HUES64 (cell line): Measurements from ENCODE around the gene ZMYND19. TPM values are rescaled to one million over a fixed set of nuclear protein-coding genes. Genes with fewer than 3 reads are reported as not detected.
"Not testable (repeated sequence)": the region's sequence is repeated elsewhere in the genome, so short reads cannot be mapped to it uniquely, and the experiment has no call there.

Experiments
- H3K27ac ChIP-seq: 2 replicates; pipeline ENCODE4 v1.7.0; 2013; ENCODE audit warnings: low read depth, low read length, inconsistent platforms
- H3K27me3 ChIP-seq: 2 replicates; pipeline ENCODE4 v1.6.1; 2013; ENCODE audit warnings: mild to moderate bottlenecking, low read length; ENCODE audit not compliant: insufficient read depth
- H3K36me3 ChIP-seq: 2 replicates; pipeline ENCODE4 v1.6.1; 2013; ENCODE audit warnings: mild to moderate bottlenecking, low read length; ENCODE audit not compliant: insufficient read depth
- H3K4me1 ChIP-seq: 2 replicates; pipeline ENCODE4 v1.6.1; 2013; ENCODE audit warnings: mild to moderate bottlenecking, low read length, moderate library complexity; ENCODE audit not compliant: insufficient read depth
- H3K4me3 ChIP-seq: 2 replicates; pipeline ENCODE4 v1.5.1; 2013; ENCODE audit warnings: mild to moderate bottlenecking, low read length, moderate library complexity
- H3K9ac ChIP-seq: 2 replicates; pipeline ENCODE4 v1.6.1; 2013; ENCODE audit warnings: mild to moderate bottlenecking, low read depth, low read length
- H3K9me3 ChIP-seq: 2 replicates; pipeline ENCODE4 v1.6.1; 2013; ENCODE audit warnings: low read depth, low read length; ENCODE audit not compliant: insufficient read depth
- WGBS: fragments of 150-250, 120-280 bp; methylation state at CpG from one replicate; pipeline ENCODE4 v1.1.7; 2013; ENCODE audit warnings: missing lambda C conversion rate; 5-methylcytosine and 5-hydroxymethylcytosine counted together
- polyA plus RNA-seq, 2 experiments: library from polyadenylated mRNA; stranded (reverse); fragments of 50-300 nt; gene quantifications; one replicate each; pipeline ENCODE4 v1.2.3, GENCODE V29; 2013

The ZMYND19 gene
- polyA plus RNA-seq (2013, experiment 1 of 2), result 45.6 TPM
- polyA plus RNA-seq (2013, experiment 2 of 2), result 37.4 TPM

- peak within 1 kb of the TSS; percentile 93 for H3K4me3 ChIP-seq
- H3K9ac ChIP-seq, result peak within 1 kb of the TSS; percentile 87
- whole genome bisulfite sequencing, result 1% methylated on average over 113 of the region's 113 CpGs
- H3K36me3 ChIP-seq, result peaks cover 33% of the 10 kb centered on the region
- no peaks in the 10 kb centered on the region for H3K9me3 ChIP-seq
- 0 out of 2 replicates have a peak within 1 kb of the TSS, but pooled peaks have one; percentile 18 for H3K27ac ChIP-seq
- H3K27me3 ChIP-seq, result no peaks in the 10 kb centered on the region; the same call in 1 of the 2 replicates
- H3K4me1 ChIP-seq, result no peaks in the 10 kb centered on the region
Measured at GRCh38 chr9:137590469-137591383, at the start of gene ZMYND19. ZMYND19 (minus strand) TSS chr9:137590512; CDS start chr9:137590263, 249 bp downstream.

- Histone ChIP-seq H3K27me3 (no peaks in the 10 kb centered on the region), H3K36me3 (peaks cover 10% of the 10 kb centered on the region), H3K9me3 (no peaks in the 10 kb centered on the region), H3K4me1 (no peaks in the 10 kb centered on the region), H3K27ac (no peak overlapping the region), H3K9ac (no peak overlapping the region), H3K4me3 (no peak overlapping the region)
- 95% methylated on average over 10 of the region's 12 CpGs for WGBS
Measured at GRCh38 chr9:137639303-137640051, 49.2 kb upstream of the ZMYND19 start.

GRCh38 chr9:137638680-137639079 lies 48.4 kb upstream of the ZMYND19 start:
- no peaks in the 10 kb centered on the region for H3K4me1 ChIP-seq
- no peaks in the 10 kb centered on the region for H3K27me3 ChIP-seq
- no peak overlapping the region for H3K4me3 ChIP-seq
- no peaks in the 10 kb centered on the region for H3K9me3 ChIP-seq
- peaks cover 8% of the 10 kb centered on the region for H3K36me3 ChIP-seq
- 91% methylated on average over 6 of the region's 6 CpGs for WGBS
- no peak overlapping the region for H3K27ac ChIP-seq
- H3K9ac ChIP-seq, result no peak overlapping the region

GRCh38 chr9:137634016-137634415 lies 43.7 kb upstream of the ZMYND19 start:
- no peaks in the 10 kb centered on the region for H3K36me3 ChIP-seq
- H3K9me3 ChIP-seq, result no peaks in the 10 kb centered on the region
- WGBS, result 94% methylated on average over 5 of the region's 5 CpGs
- no peak overlapping the region for H3K9ac ChIP-seq
- H3K27me3 ChIP-seq, result no peaks in the 10 kb centered on the region
- no peaks in the 10 kb centered on the region for H3K4me1 ChIP-seq
- no peak overlapping the region for H3K4me3 ChIP-seq
- no peak overlapping the region for H3K27ac ChIP-seq

GRCh38 chr9:137632230-137633161 lies 42.2 kb upstream of the ZMYND19 start:
- Histone ChIP-seq H3K27me3 (no peaks in the 10 kb centered on the region), H3K9ac (no peak overlapping the region), H3K27ac (no peak overlapping the region), H3K36me3 (no peaks in the 10 kb centered on the region), H3K9me3 (no peaks in the 10 kb centered on the region), H3K4me3 (no peak overlapping the region), H3K4me1 (no peaks in the 10 kb centered on the region)
- WGBS, result 90% methylated on average over 23 of the region's 23 CpGs

- no peak overlapping the region for H3K9ac ChIP-seq
Measured at GRCh38 chr9:137631345-137632229, 41.3 kb upstream of the ZMYND19 start.

GRCh38 chr9:137630679-137631078 lies 40.4 kb upstream of the ZMYND19 start:
- Histone ChIP-seq H3K4me3 (no peak overlapping the region), H3K9ac (no peak overlapping the region), H3K27me3 (no peaks in the 10 kb centered on the region), H3K27ac (no peak overlapping the region), H3K36me3 (no peaks in the 10 kb centered on the region), H3K9me3 (no peaks in the 10 kb centered on the region), H3K4me1 (no peaks in the 10 kb centered on the region)
- 85% methylated on average over 4 of the region's 4 CpGs for WGBS

More at GRCh38 chr9:137631345-137632229, 41.3 kb upstream of the ZMYND19 start:
- Histone ChIP-seq H3K4me1 (no peaks in the 10 kb centered on the region), H3K27me3 (no peaks in the 10 kb centered on the region), H3K4me3 (no peak overlapping the region), H3K27ac (no peak overlapping the region), H3K36me3 (no peaks in the 10 kb centered on the region), H3K9me3 (no peaks in the 10 kb centered on the region)
- WGBS, result 94% methylated on average over 16 of the region's 16 CpGs

GRCh38 chr9:137630126-137630525 lies 39.8 kb upstream of the ZMYND19 start:
- Histone ChIP-seq H3K36me3 (no peaks in the 10 kb centered on the region), H3K27me3 (no peaks in the 10 kb centered on the region), H3K9me3 (no peaks in the 10 kb centered on the region), H3K9ac (no peak overlapping the region), H3K4me3 (no peak overlapping the region), H3K27ac (no peak overlapping the region), H3K4me1 (no peaks in the 10 kb centered on the region)
- 100% methylated on average over 1 of the region's 1 CpG for WGBS

- WGBS, result 99% methylated on average over 14 of the region's 14 CpGs
Measured at GRCh38 chr9:137627406-137627805, 37.1 kb upstream of the ZMYND19 start.

GRCh38 chr9:137626464-137626863 lies 36.2 kb upstream of the ZMYND19 start:
- Histone ChIP-seq H3K4me3 (no peak overlapping the region), H3K9me3 (no peaks in the 10 kb centered on the region), H3K27me3 (no peaks in the 10 kb centered on the region), H3K27ac (no peak overlapping the region), H3K4me1 (no peaks in the 10 kb centered on the region; the same call in 1 of the 2 replicates), H3K36me3 (peaks cover 4% of the 10 kb centered on the region; the same call in 1 of the 2 replicates), H3K9ac (no peak overlapping the region)
- WGBS, result 99% methylated on average over 4 of the region's 4 CpGs

More at GRCh38 chr9:137627406-137627805, 37.1 kb upstream of the ZMYND19 start:
- H3K27me3 ChIP-seq, H3K9ac ChIP-seq, H3K36me3 ChIP-seq, H3K4me1 ChIP-seq, H3K27ac ChIP-seq, H3K9me3 ChIP-seq, H3K4me3 ChIP-seq: not testable (repeated sequence)
